Measurements from ENCODE around the gene ALOX5. TPM values are rescaled to one million over a fixed set of nuclear protein-coding genes. Genes with fewer than 3 reads are reported as not detected.

Gene ALOX5
- polyA plus RNA-seq, 1 of the 3 experiments (the other 2 are of a cell fraction) = not detected

Other genes with a start within 250 kb of the ALOX5 start
- not detected in 2 replicates for gene OR13A1, start 58.6 kb upstream of the ALOX5 start, polyA plus RNA-seq (2012; rRNA removed)

Measured in SK-N-SH (cell line).